GM12872 (cell line): ENCODE measurements around the gene TANC1.
A peak's percentile ranks its signal among the peaks of the same experiment; 100 is the strongest.

Experiments
- TF ChIP-seq, protein P1 (sequence below): IDR thresholded peaks from 3 replicates; pipeline ENCODE4 v1.5.1; 2011; ENCODE audit warnings: low read depth, mild to moderate bottlenecking, low read length, moderate library complexity; ENCODE audit not compliant: insufficient read depth

TANC1 gene

DNA sequence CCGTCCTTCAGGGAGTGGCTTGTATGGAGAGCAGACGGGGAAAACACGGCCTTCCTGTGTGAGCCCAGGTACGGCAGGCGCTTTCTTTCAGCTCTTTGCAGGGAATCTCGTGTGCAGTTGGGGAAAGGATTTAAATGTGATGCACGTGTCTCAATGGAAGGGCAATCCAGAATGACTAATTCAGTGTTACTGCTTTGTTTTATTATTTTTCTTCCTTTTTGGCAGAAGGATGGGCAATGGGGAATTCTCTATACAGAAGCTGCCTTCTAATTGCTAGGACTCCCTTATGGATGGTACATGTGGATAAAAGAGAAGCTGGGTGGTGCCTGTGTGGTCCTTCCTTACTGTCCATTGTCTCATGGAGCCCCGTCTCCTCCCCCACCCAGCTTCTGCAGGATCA, 210.7 kb downstream of the TANC1 start:
- TF ChIP-seq, protein P1, sequence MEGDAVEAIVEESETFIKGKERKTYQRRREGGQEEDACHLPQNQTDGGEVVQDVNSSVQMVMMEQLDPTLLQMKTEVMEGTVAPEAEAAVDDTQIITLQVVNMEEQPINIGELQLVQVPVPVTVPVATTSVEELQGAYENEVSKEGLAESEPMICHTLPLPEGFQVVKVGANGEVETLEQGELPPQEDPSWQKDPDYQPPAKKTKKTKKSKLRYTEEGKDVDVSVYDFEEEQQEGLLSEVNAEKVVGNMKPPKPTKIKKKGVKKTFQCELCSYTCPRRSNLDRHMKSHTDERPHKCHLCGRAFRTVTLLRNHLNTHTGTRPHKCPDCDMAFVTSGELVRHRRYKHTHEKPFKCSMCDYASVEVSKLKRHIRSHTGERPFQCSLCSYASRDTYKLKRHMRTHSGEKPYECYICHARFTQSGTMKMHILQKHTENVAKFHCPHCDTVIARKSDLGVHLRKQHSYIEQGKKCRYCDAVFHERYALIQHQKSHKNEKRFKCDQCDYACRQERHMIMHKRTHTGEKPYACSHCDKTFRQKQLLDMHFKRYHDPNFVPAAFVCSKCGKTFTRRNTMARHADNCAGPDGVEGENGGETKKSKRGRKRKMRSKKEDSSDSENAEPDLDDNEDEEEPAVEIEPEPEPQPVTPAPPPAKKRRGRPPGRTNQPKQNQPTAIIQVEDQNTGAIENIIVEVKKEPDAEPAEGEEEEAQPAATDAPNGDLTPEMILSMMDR = no peak

DNA sequence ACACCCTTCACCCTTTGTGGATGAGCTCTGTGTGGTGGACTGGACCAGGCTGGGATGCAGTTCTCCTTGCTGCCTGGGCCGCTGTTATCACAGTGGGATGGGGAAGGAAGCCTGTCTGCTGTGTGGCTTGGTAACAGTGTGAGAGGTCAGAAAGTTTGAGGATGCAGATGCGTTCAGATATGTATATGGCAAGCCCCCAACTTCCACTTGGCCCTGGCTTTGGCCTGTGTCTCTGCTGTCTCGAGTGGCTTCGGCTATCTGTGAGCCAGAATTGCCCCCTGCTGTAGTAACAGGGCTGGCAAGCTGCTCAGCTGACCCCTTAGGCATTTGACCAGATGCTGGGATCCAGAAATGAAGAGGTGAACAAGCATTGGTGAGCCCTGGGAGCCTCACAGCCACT, 211.3 kb downstream of the TANC1 start:
- TF ChIP-seq, protein P1 = no peak

DNA sequence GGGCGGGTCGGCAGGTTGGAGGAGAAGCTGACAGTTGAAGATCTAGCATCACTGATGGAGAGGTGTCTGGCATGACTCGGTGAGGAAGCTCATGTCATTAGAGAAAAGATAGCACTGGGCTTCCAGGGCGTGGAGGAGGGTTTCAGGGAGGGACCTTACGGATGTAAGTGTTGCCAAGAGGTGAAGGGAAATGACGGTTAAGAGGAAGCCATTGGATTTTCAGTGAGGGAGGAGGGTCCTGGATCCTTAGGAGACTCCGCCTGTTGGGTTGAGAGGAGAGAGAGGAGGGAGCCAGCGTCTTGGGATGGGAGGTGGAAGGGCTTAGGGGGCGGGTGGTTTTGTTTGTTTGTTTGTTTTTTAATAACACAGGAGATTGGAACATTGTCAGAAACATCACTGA, 214.9 kb downstream of the TANC1 start:
- TF ChIP-seq, protein P1 = no peak

DNA sequence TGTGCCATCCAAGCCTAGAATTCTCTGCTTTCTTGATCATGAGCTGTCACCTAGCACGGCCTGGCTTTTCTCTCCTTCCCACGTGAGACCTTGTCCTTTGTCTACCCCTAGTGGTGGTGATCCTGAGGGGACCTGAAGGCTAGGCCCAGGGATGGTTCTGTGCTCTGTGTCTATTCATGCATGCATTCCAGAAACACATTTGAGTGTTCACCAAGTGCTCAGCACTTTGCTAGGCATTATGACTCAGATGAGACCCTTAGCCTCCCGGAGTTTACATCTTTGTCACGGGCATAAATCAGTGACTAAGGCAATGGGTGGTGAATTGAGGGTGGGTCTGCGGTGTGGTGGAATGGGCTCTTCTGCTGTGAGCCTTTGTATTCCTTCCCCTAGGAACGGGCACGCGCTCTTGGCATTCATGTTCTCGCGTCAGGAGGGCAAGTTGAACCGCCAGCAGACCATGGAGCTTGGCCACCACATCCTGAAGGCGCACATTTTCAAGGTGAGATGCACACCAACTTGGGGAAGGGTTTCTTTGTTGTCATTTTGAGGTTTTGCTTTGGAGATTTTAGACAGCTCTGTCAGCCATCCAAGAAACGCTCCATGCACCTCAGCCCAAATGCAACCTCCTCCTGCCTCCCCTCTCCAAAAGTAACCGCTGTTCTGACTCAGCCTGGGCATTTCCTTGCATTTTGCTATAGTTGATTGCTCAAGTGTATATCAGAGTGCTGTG, 217.1 kb downstream of the TANC1 start:
- TF ChIP-seq, protein P1 = peak; percentile 58

DNA sequence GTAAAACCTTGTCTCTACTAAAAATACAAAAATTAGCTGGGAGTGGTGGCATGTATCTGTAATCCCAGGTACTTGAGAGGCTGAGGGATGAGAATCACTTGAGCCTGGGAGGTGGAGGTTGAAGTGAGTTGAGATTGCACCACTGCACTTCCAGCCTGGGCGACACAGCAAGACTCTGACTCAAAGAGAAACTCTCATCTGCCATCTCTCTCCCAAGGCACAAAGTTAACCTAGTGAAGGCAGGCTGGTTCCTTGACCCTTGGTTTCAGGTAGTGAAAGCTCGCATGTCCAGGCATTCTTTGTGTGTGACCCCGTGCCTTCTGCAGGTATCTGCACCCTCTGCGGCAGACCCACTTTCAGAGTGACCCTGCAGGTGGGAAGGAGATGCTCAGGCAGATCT, 218.0 kb downstream of the TANC1 start:
- TF ChIP-seq, protein P1 = no peak

DNA sequence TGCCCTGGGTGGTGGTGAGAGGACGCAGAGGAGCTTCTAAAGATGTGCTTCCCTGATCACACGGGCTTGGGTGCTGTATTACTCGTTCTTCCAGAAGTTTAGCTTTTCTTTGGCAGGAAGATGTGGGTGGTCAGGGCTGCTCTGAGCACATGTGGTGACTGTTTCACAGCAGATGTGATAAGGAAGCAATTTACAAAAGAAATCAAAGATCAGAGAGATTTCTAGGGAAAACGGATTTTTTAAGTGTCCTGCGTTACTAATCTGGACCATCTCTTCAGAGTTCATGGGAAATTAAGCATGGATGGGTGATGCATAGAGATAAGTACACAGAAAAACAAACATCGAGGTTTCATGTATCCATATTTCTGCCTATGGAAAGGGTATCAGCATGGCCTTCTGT, 218.7 kb downstream of the TANC1 start:
- TF ChIP-seq, protein P1 = no peak

DNA sequence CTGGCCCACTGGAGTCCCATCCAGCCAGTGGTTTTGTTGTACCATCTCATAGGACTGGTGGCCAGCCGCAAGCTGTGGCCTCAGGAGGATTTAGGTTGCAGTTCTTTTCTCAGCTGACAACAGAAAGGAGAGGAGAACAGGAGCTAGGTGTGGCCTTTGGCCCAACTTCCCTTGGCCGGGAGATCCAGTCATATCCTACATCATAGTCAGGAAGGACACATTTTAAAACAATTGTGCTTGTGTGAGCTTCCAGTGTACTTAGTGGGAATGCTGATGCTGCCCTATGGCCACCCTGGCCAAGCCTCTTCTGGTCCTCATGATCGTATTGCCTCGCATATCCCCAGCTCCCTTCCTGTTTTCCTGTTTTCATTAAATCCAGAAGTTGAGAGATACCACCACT, 220.0 kb downstream of the TANC1 start:
- TF ChIP-seq, protein P1 = no peak
